ENCODE results near the gene C1QTNF6.

- TF ChIP-seq CTCF (IDR thresholded peaks at IDR 0.05; ENCODE audit: poor library complexity) (no peak), EZH2 (IDR thresholded peaks at IDR 0.05; ENCODE audit: borderline replicate concordance) (no peak)
Observed at GRCh38 chr22:37183432-37184379, 4.3 kb downstream of the C1QTNF6 start.

All from hepatocyte (in vitro differentiated cells).